Measurements from ENCODE around the gene SLC7A14.

SLC7A14 gene

GRCh38 chr3:170486398-170486797, 99.5 kb downstream of the SLC7A14 start:
- peaks cover 5% of the 10 kb centered on the region for H3K4me1 ChIP-seq (ENCODE audit: control insufficient read depth, insufficient read depth, low read length, poor library complexity, severe bottlenecking)
- H3K36me3 ChIP-seq (ENCODE audit: control insufficient read depth, insufficient read depth, low read length) = no peaks in the 10 kb centered on the region
- H3K27ac ChIP-seq (ENCODE audit: low read depth, low read length, severe bottlenecking) = no peak overlapping the region
- H3K4me3 ChIP-seq (ENCODE audit: extremely low read depth, insufficient read depth, low read length, poor library complexity, severe bottlenecking) = no peak overlapping the region
- 88 to 97% methylated on average over 7 to 8 of the region's 9 CpGs for WGBS, 2 experiments (ENCODE audit: insufficient coverage in 2 of 2)
- H3K9me3 ChIP-seq (ENCODE audit: control insufficient read depth, low read length) = no peaks in the 10 kb centered on the region

- no peak overlapping the region for H3K4me3 ChIP-seq (ENCODE audit: extremely low read depth, insufficient read depth, low read length, poor library complexity, severe bottlenecking)
- 89 to 100% methylated on average over 3 to 4 of the region's 4 CpGs for WGBS, 2 experiments (ENCODE audit: insufficient coverage in 2 of 2)
- no peaks in the 10 kb centered on the region for H3K9me3 ChIP-seq (ENCODE audit: control insufficient read depth, low read length)
- H3K36me3 ChIP-seq (ENCODE audit: control insufficient read depth, insufficient read depth, low read length) = no peaks in the 10 kb centered on the region
- no peak overlapping the region for H3K27ac ChIP-seq (ENCODE audit: low read depth, low read length, severe bottlenecking)
- peaks cover 5% of the 10 kb centered on the region for H3K4me1 ChIP-seq (ENCODE audit: control insufficient read depth, insufficient read depth, low read length, poor library complexity, severe bottlenecking)
These were observed 100.2 kb downstream of the SLC7A14 start for GRCh38 chr3:170485696-170486095.

GRCh38 chr3:170485294-170485693, 100.6 kb downstream of the SLC7A14 start:
- no peak overlapping the region for H3K4me3 ChIP-seq (ENCODE audit: extremely low read depth, insufficient read depth, low read length, poor library complexity, severe bottlenecking)
- 50% methylated on average over 2 of the region's 3 CpGs for WGBS, 2 experiments (ENCODE audit: insufficient coverage in 2 of 2)

GRCh38 chr3:170484869-170485268, 101.0 kb downstream of the SLC7A14 start:
- 81 to 90% methylated on average over 3 to 4 of the region's 4 CpGs for WGBS, 2 experiments (ENCODE audit: insufficient coverage in 2 of 2)
- Histone ChIP-seq H3K36me3 (ENCODE audit: control insufficient read depth, insufficient read depth, low read length) (no peaks in the 10 kb centered on the region), H3K4me1 (ENCODE audit: control insufficient read depth, insufficient read depth, low read length, poor library complexity, severe bottlenecking) (peaks cover 5% of the 10 kb centered on the region)

More at GRCh38 chr3:170485294-170485693, 100.6 kb downstream of the SLC7A14 start:
- Histone ChIP-seq H3K4me1 (ENCODE audit: control insufficient read depth, insufficient read depth, low read length, poor library complexity, severe bottlenecking) (peaks cover 5% of the 10 kb centered on the region), H3K27ac (ENCODE audit: low read depth, low read length, severe bottlenecking) (no peak overlapping the region), H3K36me3 (ENCODE audit: control insufficient read depth, insufficient read depth, low read length) (no peaks in the 10 kb centered on the region), H3K9me3 (ENCODE audit: control insufficient read depth, low read length) (no peaks in the 10 kb centered on the region)

GRCh38 chr3:170483485-170484262, 102.2 kb downstream of the SLC7A14 start:
- WGBS, 2 experiments (ENCODE audit: insufficient coverage in 2 of 2) = 74% methylated on average over 3 to 4 of the region's 5 CpGs
- peaks cover 5% of the 10 kb centered on the region for H3K4me1 ChIP-seq (ENCODE audit: control insufficient read depth, insufficient read depth, low read length, poor library complexity, severe bottlenecking)
- H3K9me3 ChIP-seq (ENCODE audit: control insufficient read depth, low read length) = no peaks in the 10 kb centered on the region
- no peaks in the 10 kb centered on the region for H3K36me3 ChIP-seq (ENCODE audit: control insufficient read depth, insufficient read depth, low read length)
- H3K27ac ChIP-seq (ENCODE audit: low read depth, low read length, severe bottlenecking) = no peak overlapping the region
- H3K4me3 ChIP-seq (ENCODE audit: extremely low read depth, insufficient read depth, low read length, poor library complexity, severe bottlenecking) = no peak overlapping the region

More at GRCh38 chr3:170484869-170485268, 101.0 kb downstream of the SLC7A14 start:
- Histone ChIP-seq H3K4me3 (ENCODE audit: extremely low read depth, insufficient read depth, low read length, poor library complexity, severe bottlenecking) (no peak overlapping the region), H3K9me3 (ENCODE audit: control insufficient read depth, low read length) (no peaks in the 10 kb centered on the region), H3K27ac (ENCODE audit: low read depth, low read length, severe bottlenecking) (no peak overlapping the region)

- Histone ChIP-seq H3K4me1 (ENCODE audit: control insufficient read depth, insufficient read depth, low read length, poor library complexity, severe bottlenecking) (peaks cover 5% of the 10 kb centered on the region), H3K4me3 (ENCODE audit: extremely low read depth, insufficient read depth, low read length, poor library complexity, severe bottlenecking) (no peak overlapping the region), H3K9me3 (ENCODE audit: control insufficient read depth, low read length) (no peaks in the 10 kb centered on the region), H3K36me3 (ENCODE audit: control insufficient read depth, insufficient read depth, low read length) (no peaks in the 10 kb centered on the region), H3K27ac (ENCODE audit: low read depth, low read length, severe bottlenecking) (no peak overlapping the region)
- WGBS, 2 experiments (ENCODE audit: insufficient coverage in 2 of 2) = 69 to 92% methylated on average over 2 to 3 of the region's 4 CpGs
These were observed 103.7 kb downstream of the SLC7A14 start for GRCh38 chr3:170482199-170482598.

- 93 to 94% methylated on average over 4 of the region's 4 CpGs for WGBS, 2 experiments (ENCODE audit: insufficient coverage in 2 of 2)
- Histone ChIP-seq H3K9me3 (ENCODE audit: control insufficient read depth, low read length) (no peaks in the 10 kb centered on the region), H3K27ac (ENCODE audit: low read depth, low read length, severe bottlenecking) (no peak overlapping the region), H3K4me1 (ENCODE audit: control insufficient read depth, insufficient read depth, low read length, poor library complexity, severe bottlenecking) (peaks cover 5% of the 10 kb centered on the region), H3K36me3 (ENCODE audit: control insufficient read depth, insufficient read depth, low read length) (no peaks in the 10 kb centered on the region), H3K4me3 (ENCODE audit: extremely low read depth, insufficient read depth, low read length, poor library complexity, severe bottlenecking) (no peak overlapping the region)
These were observed 105.8 kb downstream of the SLC7A14 start for GRCh38 chr3:170480111-170480510.

- H3K27ac ChIP-seq (ENCODE audit: low read depth, low read length, severe bottlenecking) = no peak overlapping the region
- no peaks in the 10 kb centered on the region for H3K4me1 ChIP-seq (ENCODE audit: control insufficient read depth, insufficient read depth, low read length, poor library complexity, severe bottlenecking)
- no peaks in the 10 kb centered on the region for H3K9me3 ChIP-seq (ENCODE audit: control insufficient read depth, low read length)
- H3K36me3 ChIP-seq (ENCODE audit: control insufficient read depth, insufficient read depth, low read length) = no peaks in the 10 kb centered on the region
- H3K4me3 ChIP-seq (ENCODE audit: extremely low read depth, insufficient read depth, low read length, poor library complexity, severe bottlenecking) = no peak overlapping the region
- no CpG with 5 or more reads among the region's 2 CpGs for WGBS, 2 experiments (ENCODE audit: insufficient coverage in 2 of 2)
These were observed 108.5 kb downstream of the SLC7A14 start for GRCh38 chr3:170477395-170477794.

- Histone ChIP-seq H3K36me3 (ENCODE audit: control insufficient read depth, insufficient read depth, low read length) (no peaks in the 10 kb centered on the region), H3K4me1 (ENCODE audit: control insufficient read depth, insufficient read depth, low read length, poor library complexity, severe bottlenecking) (no peaks in the 10 kb centered on the region), H3K27ac (ENCODE audit: low read depth, low read length, severe bottlenecking) (no peak overlapping the region), H3K9me3 (ENCODE audit: control insufficient read depth, low read length) (no peaks in the 10 kb centered on the region), H3K4me3 (ENCODE audit: extremely low read depth, insufficient read depth, low read length, poor library complexity, severe bottlenecking) (no peak overlapping the region)
- WGBS, 2 experiments (ENCODE audit: insufficient coverage in 2 of 2) = 38 to 45% methylated on average over 6 of the region's 6 CpGs
These were observed 109.6 kb downstream of the SLC7A14 start for GRCh38 chr3:170476291-170476690.

GRCh38 chr3:170475092-170475685, 110.7 kb downstream of the SLC7A14 start:
- Histone ChIP-seq H3K9me3 (ENCODE audit: control insufficient read depth, low read length) (no peaks in the 10 kb centered on the region), H3K27ac (ENCODE audit: low read depth, low read length, severe bottlenecking) (no peak overlapping the region), H3K4me3 (ENCODE audit: extremely low read depth, insufficient read depth, low read length, poor library complexity, severe bottlenecking) (no peak overlapping the region), H3K36me3 (ENCODE audit: control insufficient read depth, insufficient read depth, low read length) (no peaks in the 10 kb centered on the region), H3K4me1 (ENCODE audit: control insufficient read depth, insufficient read depth, low read length, poor library complexity, severe bottlenecking) (no peaks in the 10 kb centered on the region)
- 84 to 93% methylated on average over 2 to 3 of the region's 3 CpGs for WGBS, 2 experiments (ENCODE audit: insufficient coverage in 2 of 2)

GRCh38 chr3:170473358-170473757, 112.5 kb downstream of the SLC7A14 start:
- H3K4me3 ChIP-seq (ENCODE audit: extremely low read depth, insufficient read depth, low read length, poor library complexity, severe bottlenecking) = no peak overlapping the region

More at GRCh38 chr3:170473358-170473757, 112.5 kb downstream of the SLC7A14 start:
- no peaks in the 10 kb centered on the region for H3K9me3 ChIP-seq (ENCODE audit: control insufficient read depth, low read length)
- WGBS, 2 experiments (ENCODE audit: insufficient coverage in 2 of 2) = 33 to 57% methylated on average over 1 of the region's 3 CpGs
- no peaks in the 10 kb centered on the region for H3K4me1 ChIP-seq (ENCODE audit: control insufficient read depth, insufficient read depth, low read length, poor library complexity, severe bottlenecking)
- H3K27ac ChIP-seq (ENCODE audit: low read depth, low read length, severe bottlenecking) = no peak overlapping the region
- H3K36me3 ChIP-seq (ENCODE audit: control insufficient read depth, insufficient read depth, low read length) = no peaks in the 10 kb centered on the region
